B cell (primary cell): Measurements from ENCODE around the gene CAPS2. TPM values are rescaled to one million over a fixed set of nuclear protein-coding genes. Genes with fewer than 3 reads are reported as not detected.

ENCODE experiments used
- ATAC-seq: fragments of 200-7000 bp; cut with Tn5 transposase; one replicate; pipeline ENCODE4 v1.10.0; 2021; ENCODE audit warnings: low read depth, mild to moderate bottlenecking, moderate number of reproducible peaks, moderate library complexity
- CTCF ChIA-PET: fragments of 350-600 bp; sonication (Branson Sonifier 250); formaldehyde crosslinking; loops from one replicate; lab custom pipeline; 2021; ENCODE audit warnings: antibody characterized with exemption, inconsistent platforms; lab: Charles Lee
- POLR2A ChIA-PET: fragments of 350-600 bp; sonication (Branson Sonifier 250); formaldehyde crosslinking; loops from one replicate; lab custom pipeline; 2021; ENCODE audit warnings: antibody characterized with exemption; lab: Charles Lee
- DNase-seq: peaks from one replicate; pipeline ENCODE4 v3.0.0; 2013
- H2AFZ ChIP-seq: 2 replicates; pipeline ENCODE4 v1.6.1; 2012; ENCODE audit warnings: mild to moderate bottlenecking, low read depth, low read length; ENCODE audit not compliant: insufficient read depth, poor library complexity, severe bottlenecking
- H3K27ac ChIP-seq, 2 donors: 1 replicate in 1 of 2; 2 replicates in 1 of 2; pipeline ENCODE4 v1.5.1; 2012 to 2013; ENCODE audit warnings: low read length in 2 of 2, mild to moderate bottlenecking in 2 of 2, moderate library complexity in 1 of 2
- H3K27me3 ChIP-seq, 4 experiments: fragments of 200-600 bp in 1 of 4; sonication (generic) in 1 of 4; replicated peaks in 1 of 4; 1 replicate in 2 of 4; 2 replicates in 2 of 4; pipeline versions ENCODE4 v1.6.1 to v1.7.0; 2013 to 2016; ENCODE audit warnings: low read length in 3 of 4, mild to moderate bottlenecking in 2 of 4, mixed read lengths in 1 of 4, moderate library complexity in 1 of 4; ENCODE audit not compliant: insufficient read depth in 4 of 4, control insufficient read depth in 3 of 4; ENCODE audit errors: control extremely low read depth in 1 of 4
- H3K36me3 ChIP-seq, 2 experiments: replicated peaks in 1 of 2; 1 replicate in 1 of 2; 2 replicates in 1 of 2; pipeline versions ENCODE4 v1.6.1 to v1.7.1; 2013; ENCODE audit warnings: low read length in 1 of 2; ENCODE audit not compliant: insufficient read depth in 2 of 2, control insufficient read depth in 1 of 2; ENCODE audit errors: control extremely low read depth in 1 of 2, extremely low read depth in 1 of 2
- H3K4me1 ChIP-seq, 2 donors: fragments of 200-600 bp in 1 of 2; sonication (generic) in 1 of 2; 1 replicate in 1 of 2; 2 replicates in 1 of 2; pipeline versions ENCODE4 v1.5.1 to v1.6.1; 2013 to 2017; ENCODE audit warnings: low read length in 2 of 2; ENCODE audit not compliant: control insufficient read depth in 2 of 2, insufficient read depth in 2 of 2
- H3K4me2 ChIP-seq: replicated peaks from 2 replicates; pipeline ENCODE3; 2012; ENCODE audit warnings: mild to moderate bottlenecking, low read depth, low read length; ENCODE audit not compliant: poor library complexity, severe bottlenecking
- H3K4me3 ChIP-seq, 5 experiments: fragments of 200-600 bp in 1 of 5; sonication (generic) in 1 of 5; 1 replicate in 3 of 5; 2 replicates in 2 of 5; pipeline versions ENCODE4 v1.5.1 to v1.7.0; 2011 to 2016; ENCODE audit warnings: low read length in 4 of 5, mild to moderate bottlenecking in 4 of 5, low read depth in 2 of 5, control low read depth in 1 of 5, moderate library complexity in 1 of 5; ENCODE audit not compliant: insufficient read depth in 1 of 5; ENCODE audit errors: control extremely low read depth in 1 of 5, extremely low read depth in 1 of 5
- H3K79me2 ChIP-seq: fragments of 200-600 bp; sonication (generic); one replicate; pipeline ENCODE4 v1.6.0; 2016; ENCODE audit warnings: low read length; ENCODE audit not compliant: control insufficient read depth, insufficient read depth
- H3K9ac ChIP-seq: fragments of 200-600 bp; sonication (generic); 2 replicates; pipeline ENCODE4 v1.6.1; 2017; ENCODE audit warnings: mild to moderate bottlenecking, low read length, moderate library complexity
- H3K9me3 ChIP-seq, 3 donors: one replicate each; pipeline versions ENCODE4 v1.6.1 to v1.7.1; 2013; ENCODE audit warnings: low read length in 2 of 3; ENCODE audit not compliant: control insufficient read depth in 2 of 3, insufficient read depth in 1 of 3; ENCODE audit errors: control extremely low read depth in 1 of 3
- H4K20me1 ChIP-seq: 2 replicates; pipeline ENCODE4 v1.6.0; 2012; ENCODE audit warnings: mild to moderate bottlenecking, low read length; ENCODE audit not compliant: insufficient read depth, control insufficient read depth, poor library complexity, severe bottlenecking
- H3K27ac Mint-ChIP-seq: one replicate; pipeline ENCODE4 v1.8.0; 2021; ENCODE audit warnings: mixed read lengths
- H3K27me3 Mint-ChIP-seq: one replicate; pipeline ENCODE4 v1.8.0; 2021; ENCODE audit warnings: mixed read lengths
- H3K4me1 Mint-ChIP-seq: one replicate; pipeline ENCODE4 v1.8.0; 2021; ENCODE audit warnings: mixed read lengths
- H3K4me3 Mint-ChIP-seq: one replicate; pipeline ENCODE4 v1.8.0; 2021; ENCODE audit warnings: mixed read lengths
- H3K9me3 Mint-ChIP-seq: one replicate; pipeline ENCODE4 v1.8.0; 2022; ENCODE audit warnings: mixed read lengths; ENCODE audit not compliant: insufficient read depth
- EZH2 ChIP-seq: IDR thresholded peaks from 2 replicates; pipeline ENCODE4 v1.6.1; 2012; ENCODE audit warnings: borderline replicate concordance, low read depth, mild to moderate bottlenecking, moderate library complexity, low read length; ENCODE audit not compliant: insufficient read depth, poor library complexity, severe bottlenecking
- WGBS: methylation state at CpG from one replicate; pipeline ENCODE4 v1.1.5; 2013; ENCODE audit warnings: missing lambda C conversion rate; ENCODE audit not compliant: insufficient coverage; 5-methylcytosine and 5-hydroxymethylcytosine counted together
- intact Hi-C: fragments of 100-400 bp; cut with micrococcal nuclease; formaldehyde crosslinking; loops from one replicate; pipeline ENCODE4 v1.10.0; 2022
- polyA plus RNA-seq: library from polyadenylated mRNA; depleted of rRNA; stranded (reverse); fragments of >200 nt; gene quantifications from 2 replicates; pipeline ENCODE4 v1.2.3, GENCODE V29; 2012
- total RNA-seq, 2 donors: library from RNA; stranded (reverse); fragments of 120-200 nt in 1 of 2; gene quantifications; 1 replicate in 1 of 2; 2 replicates in 1 of 2; pipeline versions ENCODE4 v1.2.3 to v1.2.4, GENCODE V29; 2013 to 2022
- TF ChIP-seq, protein P1 (sequence below): fragments of 200-600 bp; IDR thresholded peaks from one replicate; pipeline ENCODE4 v1.8.0; 2022; ENCODE audit warnings: antibody characterized with exemption, mild to moderate bottlenecking

Gene CAPS2
- total and polyA plus RNA-seq, 2 donors (not counting 1 experiment from before 2014, with no cell fraction given), result 2.3 to 8.4 TPM

GRCh38 chr12:75302781-75303180 is 27.3 kb downstream of the CAPS2 start:
- ChIA-PET CTCF (no interaction called here), POLR2A (no interaction called here)
- Histone ChIP-seq H3K4me2 (no peak overlapping the region), H3K4me1 (no peaks in the 10 kb centered on the region), H3K9ac (no peak overlapping the region), H4K20me1 (no peaks in the 10 kb centered on the region), H3K27me3 (no peaks in the 10 kb centered on the region), H2AFZ (no peak overlapping the region), H3K36me3 (no peaks in the 10 kb centered on the region), H3K27ac (no peak overlapping the region), H3K79me2 (no peaks in the 10 kb centered on the region), H3K4me3 (no peak overlapping the region), H3K9me3 (peaks cover 0 to 4% (median 0%) of the 10 kb centered on the region in 3 donors)
- no peaks in the 10 kb centered on the region for H3K4me1 Mint-ChIP-seq
- H3K27ac Mint-ChIP-seq, result no peak overlapping the region
- no peaks in the 10 kb centered on the region for H3K9me3 Mint-ChIP-seq
- H3K27me3 Mint-ChIP-seq, result no peaks in the 10 kb centered on the region
- TF ChIP-seq, protein P1, sequence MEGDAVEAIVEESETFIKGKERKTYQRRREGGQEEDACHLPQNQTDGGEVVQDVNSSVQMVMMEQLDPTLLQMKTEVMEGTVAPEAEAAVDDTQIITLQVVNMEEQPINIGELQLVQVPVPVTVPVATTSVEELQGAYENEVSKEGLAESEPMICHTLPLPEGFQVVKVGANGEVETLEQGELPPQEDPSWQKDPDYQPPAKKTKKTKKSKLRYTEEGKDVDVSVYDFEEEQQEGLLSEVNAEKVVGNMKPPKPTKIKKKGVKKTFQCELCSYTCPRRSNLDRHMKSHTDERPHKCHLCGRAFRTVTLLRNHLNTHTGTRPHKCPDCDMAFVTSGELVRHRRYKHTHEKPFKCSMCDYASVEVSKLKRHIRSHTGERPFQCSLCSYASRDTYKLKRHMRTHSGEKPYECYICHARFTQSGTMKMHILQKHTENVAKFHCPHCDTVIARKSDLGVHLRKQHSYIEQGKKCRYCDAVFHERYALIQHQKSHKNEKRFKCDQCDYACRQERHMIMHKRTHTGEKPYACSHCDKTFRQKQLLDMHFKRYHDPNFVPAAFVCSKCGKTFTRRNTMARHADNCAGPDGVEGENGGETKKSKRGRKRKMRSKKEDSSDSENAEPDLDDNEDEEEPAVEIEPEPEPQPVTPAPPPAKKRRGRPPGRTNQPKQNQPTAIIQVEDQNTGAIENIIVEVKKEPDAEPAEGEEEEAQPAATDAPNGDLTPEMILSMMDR, result no peak
- no peak for TF ChIP-seq EZH2
- H3K4me3 Mint-ChIP-seq, result no peak overlapping the region
- ATAC-seq (no peak), DNase-seq (no peak)
- intact Hi-C loops, result no loop called here

DNA sequence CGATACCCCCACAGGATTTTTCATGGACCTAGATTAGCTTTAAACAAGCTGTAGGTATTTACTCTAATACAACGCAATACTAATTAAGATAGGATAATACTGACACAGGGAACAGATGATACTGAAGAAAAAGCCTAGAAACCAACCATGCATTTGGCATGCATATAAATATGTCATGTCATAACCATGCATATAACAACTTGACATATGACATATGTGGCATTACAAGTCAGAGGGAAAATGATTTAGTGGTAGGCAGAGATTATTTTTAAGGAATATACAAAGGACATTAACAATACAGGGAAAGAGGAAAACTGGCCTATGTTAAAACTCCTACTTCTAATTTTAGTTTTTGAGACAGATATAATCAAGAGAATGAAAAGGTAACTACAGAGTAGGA is 27.9 kb downstream of the CAPS2 start:
- Mint-ChIP-seq H3K4me3 (no peak overlapping the region), H3K9me3 (no peaks in the 10 kb centered on the region), H3K4me1 (no peaks in the 10 kb centered on the region), H3K27ac (no peak overlapping the region), H3K27me3 (no peaks in the 10 kb centered on the region)
- DNase-seq, result no peak
- H3K27ac ChIP-seq, result no peak overlapping the region
- H4K20me1 ChIP-seq, result no peaks in the 10 kb centered on the region
- no peaks in the 10 kb centered on the region for H3K79me2 ChIP-seq
- ChIA-PET POLR2A (no interaction called here), CTCF (no interaction called here)
- no peaks in the 10 kb centered on the region for H3K27me3 ChIP-seq
- H3K4me3 ChIP-seq, result no peak overlapping the region
- peaks cover 0 to 4% (median 0%) of the 10 kb centered on the region in 3 donors for H3K9me3 ChIP-seq
- no peaks in the 10 kb centered on the region for H3K4me1 ChIP-seq
- TF ChIP-seq, protein P1, result no peak
- no peak for TF ChIP-seq EZH2
- H3K36me3 ChIP-seq, result no peaks in the 10 kb centered on the region
- intact Hi-C loops, result no loop called here
- WGBS, result no CpG with 5 or more reads among the region's 2 CpGs
- H2AFZ ChIP-seq, result no peak overlapping the region
- no peak overlapping the region for H3K9ac ChIP-seq
- no peak overlapping the region for H3K4me2 ChIP-seq
- no peak for ATAC-seq
